CD4-positive, alpha-beta T cell treated with Interleukin-4 for 1 hour (primary cell): ENCODE measurements around the gene ADORA2A.
A peak's percentile ranks its signal among the peaks of the same experiment; 100 is the strongest.

ENCODE experiments used
- DNase-seq, 2 donors: peaks; one replicate each; pipeline ENCODE4 v3.0.0-alpha.2; 2020 to 2022

ADORA2A gene

DNA sequence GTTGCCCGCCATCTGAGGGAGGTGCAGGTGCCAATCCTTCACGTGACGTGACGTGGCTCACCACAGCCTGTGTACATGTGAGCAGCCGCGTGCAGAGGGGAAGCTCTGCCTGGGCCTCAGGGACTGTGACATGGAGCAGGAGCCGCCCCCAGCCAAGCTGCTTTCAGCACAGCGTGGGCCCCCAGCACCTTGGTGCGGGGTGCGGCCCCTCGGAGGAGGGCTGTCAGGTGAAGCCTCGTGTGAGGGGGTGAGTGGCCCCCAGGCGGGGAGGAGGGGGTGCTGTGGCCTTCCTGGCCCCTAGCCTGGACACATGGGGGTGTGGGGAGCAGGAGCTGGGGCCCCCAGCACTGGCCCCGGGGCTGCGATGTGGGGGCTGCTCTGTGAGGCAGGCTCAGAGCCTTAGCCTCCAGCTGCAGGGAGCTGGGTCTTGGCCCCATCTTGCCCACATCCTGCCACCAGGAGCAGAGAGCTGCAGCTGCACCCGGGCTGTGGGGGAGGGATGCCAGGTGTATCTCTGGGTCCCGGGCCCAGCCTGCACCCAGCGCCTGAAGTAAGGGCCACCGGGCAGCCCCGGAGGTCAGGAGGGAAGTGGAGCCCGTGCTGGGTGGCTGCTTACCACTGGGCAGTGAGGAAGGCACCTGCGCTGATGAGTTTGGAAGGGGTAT, at the start of gene ADORA2A:
Gene ADORA2A, plus strand, starts transcription at position 100 of the 665 bp plus-strand sequence. CDS start 5,806 bp downstream, outside the sequence.
- peak; percentile 85 to 89 for DNase-seq

DNA sequence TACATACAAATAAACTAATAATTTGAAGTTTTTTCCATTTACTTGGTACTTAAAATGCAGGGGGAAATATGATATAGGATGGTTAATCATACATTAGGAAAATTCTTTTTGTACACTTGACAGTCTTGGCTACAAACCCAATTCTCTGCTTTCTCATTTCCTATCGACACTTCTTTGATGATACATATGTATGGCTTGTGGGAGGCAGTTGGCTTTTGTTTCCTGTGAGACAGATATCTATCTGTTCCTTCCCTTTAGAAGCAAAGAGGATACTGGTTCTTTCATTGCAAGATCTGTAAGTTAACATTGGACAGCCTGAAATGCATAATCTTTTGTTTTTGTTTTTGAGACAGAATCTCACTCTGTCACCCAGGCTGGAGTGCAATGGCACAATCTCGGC, 47.9 kb upstream of the ADORA2A start:
- no peak for DNase-seq

DNA sequence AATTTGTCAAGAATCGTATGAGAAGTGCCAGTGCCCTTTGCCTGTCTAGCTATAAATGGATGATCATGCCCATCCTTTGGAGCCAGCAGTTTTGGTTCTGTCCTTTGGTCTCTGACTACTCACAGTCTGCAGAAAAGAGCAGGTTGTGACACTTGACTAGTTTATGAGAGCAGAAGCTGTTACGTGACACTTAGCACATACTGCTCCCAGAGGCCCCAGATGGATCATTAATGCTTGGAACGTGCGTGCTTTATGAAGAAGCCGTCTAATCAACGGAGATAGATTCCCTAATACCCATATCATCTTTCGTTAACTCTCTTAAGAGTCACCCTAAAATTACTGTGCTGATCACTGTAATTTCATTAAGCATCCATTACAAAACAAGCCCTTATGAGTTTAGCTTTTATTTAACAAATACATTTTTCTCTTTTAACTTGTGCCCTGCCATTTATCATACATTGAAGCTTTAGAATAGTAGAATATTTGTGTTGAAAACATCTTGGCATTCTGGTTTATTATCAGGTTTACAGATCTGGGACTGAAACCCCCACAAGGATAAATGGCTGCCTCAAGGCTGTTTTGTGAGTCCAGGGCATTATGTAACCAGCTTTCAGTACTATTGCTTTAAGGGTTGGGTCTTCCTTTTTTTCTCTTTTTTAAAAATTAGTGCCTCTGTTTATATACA, 47.0 kb upstream of the ADORA2A start:
- DNase-seq = no peak

DNA sequence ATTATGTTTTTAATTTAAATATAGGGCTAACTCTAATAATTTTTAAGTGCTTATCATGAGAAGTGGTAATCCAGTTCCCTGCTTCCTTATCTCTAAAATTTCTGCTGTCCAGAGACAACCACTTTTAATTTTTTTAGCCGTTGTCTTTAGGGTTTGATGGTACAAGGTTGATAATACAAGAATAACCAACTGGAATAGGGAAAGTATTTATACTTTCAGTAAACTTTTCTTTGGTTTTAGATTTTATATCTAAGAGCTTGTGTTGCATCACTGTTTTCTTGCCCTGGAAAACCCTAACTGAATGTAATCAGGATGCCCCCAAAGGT, 46.5 kb upstream of the ADORA2A start:
- DNase-seq = no peak

DNA sequence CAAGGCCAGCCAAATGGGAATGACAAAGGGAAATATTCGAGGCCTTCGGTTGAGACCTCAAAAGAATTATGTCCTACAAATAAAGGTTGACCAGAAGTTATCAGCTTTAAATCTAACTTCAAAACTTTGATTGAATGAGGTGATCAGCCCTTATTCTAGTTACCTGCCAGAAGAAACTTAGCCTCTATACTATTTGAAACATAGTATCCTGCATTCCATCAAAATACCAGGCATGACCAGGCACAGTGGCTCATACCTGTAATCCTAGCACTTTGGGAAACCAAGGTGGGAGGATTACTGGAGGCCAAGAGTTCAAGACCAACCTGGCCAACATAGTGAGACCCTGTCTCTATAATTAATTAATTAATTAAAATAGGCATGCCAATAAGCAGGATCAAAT, 44.3 kb upstream of the ADORA2A start:
- no peak for DNase-seq

DNA sequence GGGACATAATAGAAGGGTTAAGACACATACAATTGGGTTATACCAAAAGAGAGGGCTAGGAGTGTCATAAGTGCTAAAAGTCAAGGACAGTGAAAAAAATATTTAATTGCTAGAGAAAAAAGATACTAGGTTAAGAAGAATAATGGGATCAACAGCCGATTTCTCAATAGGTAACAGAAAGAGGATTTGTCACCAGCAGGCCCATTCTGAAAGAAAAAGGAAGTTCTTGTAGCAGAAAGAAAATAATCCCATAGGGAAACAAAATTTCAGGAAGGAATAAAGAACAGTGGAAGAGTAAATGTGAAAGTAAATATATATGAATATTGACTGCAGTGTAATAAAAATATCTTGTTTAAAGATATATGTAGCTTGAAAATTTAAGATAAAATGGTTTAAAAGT, 43.3 kb upstream of the ADORA2A start:
- no peak for DNase-seq

DNA sequence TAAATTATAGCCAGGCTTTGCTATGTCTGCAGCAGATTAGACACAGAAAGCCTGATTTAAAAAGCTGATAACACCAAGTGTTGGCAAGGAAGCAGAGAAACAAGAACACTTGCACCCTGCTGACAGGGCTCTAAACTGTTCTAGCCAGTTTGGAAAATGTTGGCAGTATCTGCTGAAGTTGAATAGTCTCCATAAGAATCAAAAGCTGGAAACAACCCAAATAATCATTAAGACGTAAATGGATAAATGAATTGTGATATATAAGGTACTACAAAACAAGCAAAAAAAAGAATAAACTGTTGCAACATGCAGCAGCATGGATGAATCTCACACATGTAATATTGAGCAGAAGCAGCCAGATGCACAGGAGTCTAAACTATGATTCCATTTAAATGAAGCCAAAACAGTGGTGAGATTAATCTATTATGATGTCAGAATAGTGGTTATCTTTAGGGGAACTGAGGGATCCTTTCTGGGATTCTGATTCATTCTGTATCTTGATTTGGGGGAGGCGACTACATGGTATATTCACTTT, 40.4 kb upstream of the ADORA2A start:
- no peak for DNase-seq

DNA sequence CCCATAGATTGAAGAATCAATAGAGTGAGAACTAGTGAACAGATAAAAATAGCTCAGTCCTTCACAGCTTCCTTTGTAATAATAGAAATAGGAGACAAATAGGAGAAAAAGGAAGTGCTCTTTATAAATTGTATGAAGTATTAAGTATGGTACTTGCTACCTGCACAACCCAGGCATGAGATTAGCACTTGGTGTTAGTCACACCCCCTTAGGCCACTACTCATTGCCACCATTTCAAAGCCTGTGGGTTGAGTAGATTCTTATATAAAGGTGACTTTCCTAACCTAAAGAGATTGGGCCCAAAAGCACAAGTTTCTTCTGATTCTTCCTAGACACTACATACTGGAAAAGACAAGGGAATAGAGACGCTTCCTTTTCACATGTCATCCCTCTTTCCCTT, 37.7 kb upstream of the ADORA2A start:
- DNase-seq = no peak

DNA sequence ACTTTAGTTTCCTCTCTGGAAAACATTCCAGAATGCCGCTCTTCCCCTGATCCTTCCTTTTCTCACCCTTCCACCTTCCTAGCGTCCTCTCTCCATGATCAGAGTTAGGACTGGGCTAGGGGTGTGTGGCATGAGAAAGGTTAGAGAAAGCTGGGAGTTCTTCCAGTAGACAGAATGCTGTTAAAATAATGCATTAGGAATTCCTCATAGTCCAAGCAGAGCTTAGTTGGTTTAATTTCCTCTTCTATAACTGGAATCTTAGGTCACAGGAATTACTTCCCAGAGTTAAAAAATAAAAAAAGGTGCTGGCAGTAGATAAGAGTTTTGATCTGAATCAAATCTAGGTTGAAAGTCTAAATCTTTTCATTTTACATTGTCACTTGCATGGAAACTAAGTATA, 37.2 kb upstream of the ADORA2A start:
- no peak for DNase-seq

DNA sequence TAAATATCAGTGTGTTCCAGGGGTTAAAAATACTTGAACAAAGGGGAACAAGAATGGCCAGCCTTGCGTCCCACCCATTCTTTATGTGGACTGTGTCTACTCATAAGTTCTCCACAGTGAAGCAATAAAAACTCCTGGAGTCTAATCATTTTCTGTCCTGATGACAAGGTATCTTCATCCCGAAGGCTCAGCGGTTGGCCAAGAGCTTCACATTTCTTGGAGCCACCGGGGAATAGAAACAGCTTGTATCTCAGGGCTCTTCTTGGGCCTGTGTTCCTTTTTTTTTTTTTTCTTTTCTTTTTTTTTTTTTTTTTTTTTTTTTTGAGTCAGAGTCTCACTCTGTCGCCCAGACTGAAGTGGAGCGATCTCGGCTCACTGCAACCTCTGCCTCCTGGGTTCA, 36.8 kb upstream of the ADORA2A start:
- DNase-seq = no peak

DNA sequence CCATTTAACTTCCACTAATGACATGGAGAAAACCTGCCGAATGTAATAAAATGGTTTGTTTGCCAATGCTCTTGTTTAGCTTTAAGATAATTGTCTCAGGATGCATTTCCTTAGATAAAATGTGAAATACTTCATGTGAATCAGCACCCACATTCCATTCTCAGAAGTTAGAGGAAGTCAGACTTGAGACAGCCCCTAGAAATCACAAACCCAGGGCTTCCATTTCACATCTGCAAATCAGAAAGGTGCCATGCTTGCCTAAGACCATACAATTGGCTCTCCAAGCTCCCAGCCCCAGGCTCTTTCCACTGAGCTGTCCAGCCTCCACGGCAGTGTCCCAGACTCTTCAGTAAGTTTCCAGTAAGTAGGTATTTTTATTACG, 35.6 kb upstream of the ADORA2A start:
- DNase-seq = no peak

DNA sequence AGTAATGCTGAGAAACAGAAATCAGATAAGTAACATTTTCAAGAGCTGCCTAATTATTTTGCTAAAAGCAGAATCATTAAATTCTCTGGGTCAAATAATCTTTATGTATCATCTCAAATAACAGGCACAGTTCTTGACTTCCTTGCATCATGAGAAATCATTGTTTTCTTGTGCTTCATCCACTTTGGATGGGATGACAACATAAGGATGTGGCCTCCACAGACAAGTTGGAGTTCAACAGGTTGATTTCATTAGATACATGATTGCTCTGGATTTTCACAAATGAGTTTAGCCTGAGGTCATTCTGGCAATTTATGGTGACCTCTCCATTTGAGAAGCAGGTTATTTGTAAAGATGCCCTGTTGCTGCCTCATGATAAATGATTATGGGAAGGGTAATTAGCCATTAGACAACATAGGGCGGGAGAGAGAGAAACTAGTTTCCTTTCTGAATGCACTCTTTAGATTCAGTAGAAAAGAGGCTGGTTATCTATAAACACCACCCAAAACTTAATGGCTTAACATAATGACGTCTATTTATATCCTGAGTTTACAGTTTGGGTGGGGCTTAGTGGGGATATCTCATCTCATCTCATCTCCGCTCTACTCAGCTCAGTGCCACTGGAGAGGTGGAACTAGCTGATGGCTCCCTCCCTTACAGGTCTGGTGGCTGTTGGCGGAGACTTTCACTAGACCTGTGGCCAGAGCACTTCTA, 35.0 kb upstream of the ADORA2A start:
- no peak for DNase-seq

DNA sequence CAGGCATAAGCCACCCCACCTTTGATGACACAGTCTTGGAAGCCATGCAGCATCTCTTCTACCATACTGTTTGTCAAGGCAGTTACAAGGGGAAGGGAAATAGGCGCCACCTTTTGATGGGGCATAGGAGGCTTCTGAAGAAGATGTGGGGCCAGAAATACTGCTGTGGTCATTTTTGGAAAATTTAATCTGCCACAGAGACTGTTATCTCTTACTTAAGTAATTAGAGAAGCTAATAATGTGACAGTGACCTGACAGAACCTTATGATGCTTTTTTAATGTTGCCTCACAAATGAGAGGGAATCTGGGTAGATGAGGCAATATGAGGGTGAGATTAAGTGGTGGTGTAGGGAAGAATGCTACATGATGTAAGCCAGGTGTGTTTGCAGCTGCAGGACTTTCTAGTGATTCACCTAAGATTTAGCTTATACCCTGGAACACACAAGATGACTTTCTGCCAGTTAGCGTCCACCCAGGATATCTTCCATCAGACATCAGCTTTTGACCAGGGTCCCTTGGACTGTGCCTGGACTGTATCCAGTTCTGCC, 34.3 kb upstream of the ADORA2A start:
- no peak for DNase-seq

DNA sequence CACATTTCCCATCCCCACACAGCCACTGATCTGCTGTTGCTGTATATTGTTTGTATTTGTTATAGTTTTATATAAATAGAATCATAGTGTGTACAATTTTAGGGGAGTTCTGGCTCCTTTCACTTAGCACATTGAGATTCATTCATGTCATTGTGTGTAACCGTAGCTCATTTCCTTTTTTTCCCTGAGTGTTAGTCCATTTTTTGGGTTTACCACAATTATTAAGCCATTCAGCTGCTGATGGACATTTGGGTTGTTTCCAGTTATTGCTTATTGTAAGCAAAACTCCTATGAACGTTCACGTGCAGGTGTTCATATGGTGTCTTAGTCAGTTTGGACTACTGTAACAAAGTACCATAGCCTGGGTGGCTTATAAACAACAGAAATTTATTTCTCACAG, 33.6 kb upstream of the ADORA2A start:
- no peak for DNase-seq

DNA sequence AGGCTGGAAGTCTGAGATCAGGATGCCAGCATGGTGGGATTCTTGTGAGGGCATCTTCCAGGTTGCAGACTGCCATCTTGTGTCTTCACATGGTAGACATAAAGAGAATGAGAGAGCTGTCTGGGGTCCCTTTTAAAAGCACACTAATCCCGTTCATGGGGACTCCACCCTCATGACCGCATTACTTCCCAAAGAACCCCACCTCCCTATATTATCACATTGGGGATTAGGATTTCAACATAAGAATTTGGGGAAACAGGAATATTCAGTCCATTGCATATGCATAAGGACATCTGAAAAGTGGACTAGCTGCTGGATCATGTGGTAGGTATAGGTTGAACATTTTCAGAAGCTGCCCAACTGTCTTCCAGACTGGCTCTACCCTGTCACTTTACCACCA, 33.1 kb upstream of the ADORA2A start:
- DNase-seq = no peak

DNA sequence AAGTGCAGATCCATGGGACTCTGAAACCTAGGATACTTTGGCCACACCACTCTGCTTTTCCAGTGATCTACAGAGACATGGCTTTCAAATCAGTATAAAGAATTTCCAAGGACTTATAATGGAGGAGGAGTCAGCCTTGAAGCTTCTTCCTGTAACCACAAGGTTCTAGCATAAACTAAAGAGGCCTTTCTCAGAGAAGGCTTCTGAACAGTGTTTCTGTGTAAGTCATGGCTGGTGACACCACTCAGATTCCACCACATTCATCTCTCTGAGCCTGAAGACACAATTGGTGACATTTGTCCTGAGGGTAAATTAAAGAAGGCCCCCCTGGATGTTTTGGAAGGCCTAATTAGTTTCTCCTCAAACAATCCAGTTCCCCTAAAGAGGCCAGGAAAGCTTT, 29.0 kb upstream of the ADORA2A start:
- DNase-seq = no peak

DNA sequence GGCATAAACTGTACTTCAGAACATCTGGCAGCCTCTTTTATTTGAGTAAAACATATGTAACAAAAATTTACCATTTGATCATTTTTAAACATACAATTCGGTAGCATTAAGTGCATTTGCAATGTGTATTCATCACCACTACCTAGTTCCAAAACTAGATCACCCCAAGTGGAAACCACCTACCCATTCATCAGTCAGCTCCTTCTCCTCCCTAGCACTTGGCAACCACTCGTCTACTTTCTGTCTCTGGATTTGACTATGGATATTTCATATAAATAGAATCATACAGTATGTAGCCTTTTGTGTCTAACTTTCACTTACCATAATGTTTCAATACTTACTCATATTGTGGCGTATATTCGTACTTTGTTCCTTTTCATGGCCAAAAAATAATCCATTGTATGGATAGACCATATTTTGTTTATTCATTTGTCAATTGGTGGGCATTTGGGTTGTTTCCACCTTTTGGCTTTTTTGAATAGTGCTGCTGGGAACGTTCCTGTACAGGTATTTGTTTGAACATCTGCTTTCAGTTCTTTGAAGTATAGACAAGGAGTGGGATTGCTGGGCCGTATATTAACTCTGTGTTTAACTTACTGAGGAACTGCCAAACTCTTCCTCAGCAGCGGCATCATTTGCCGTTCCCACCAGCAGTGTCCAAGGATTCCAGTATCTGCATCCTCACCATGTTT, 27.2 kb upstream of the ADORA2A start:
- DNase-seq = no peak

DNA sequence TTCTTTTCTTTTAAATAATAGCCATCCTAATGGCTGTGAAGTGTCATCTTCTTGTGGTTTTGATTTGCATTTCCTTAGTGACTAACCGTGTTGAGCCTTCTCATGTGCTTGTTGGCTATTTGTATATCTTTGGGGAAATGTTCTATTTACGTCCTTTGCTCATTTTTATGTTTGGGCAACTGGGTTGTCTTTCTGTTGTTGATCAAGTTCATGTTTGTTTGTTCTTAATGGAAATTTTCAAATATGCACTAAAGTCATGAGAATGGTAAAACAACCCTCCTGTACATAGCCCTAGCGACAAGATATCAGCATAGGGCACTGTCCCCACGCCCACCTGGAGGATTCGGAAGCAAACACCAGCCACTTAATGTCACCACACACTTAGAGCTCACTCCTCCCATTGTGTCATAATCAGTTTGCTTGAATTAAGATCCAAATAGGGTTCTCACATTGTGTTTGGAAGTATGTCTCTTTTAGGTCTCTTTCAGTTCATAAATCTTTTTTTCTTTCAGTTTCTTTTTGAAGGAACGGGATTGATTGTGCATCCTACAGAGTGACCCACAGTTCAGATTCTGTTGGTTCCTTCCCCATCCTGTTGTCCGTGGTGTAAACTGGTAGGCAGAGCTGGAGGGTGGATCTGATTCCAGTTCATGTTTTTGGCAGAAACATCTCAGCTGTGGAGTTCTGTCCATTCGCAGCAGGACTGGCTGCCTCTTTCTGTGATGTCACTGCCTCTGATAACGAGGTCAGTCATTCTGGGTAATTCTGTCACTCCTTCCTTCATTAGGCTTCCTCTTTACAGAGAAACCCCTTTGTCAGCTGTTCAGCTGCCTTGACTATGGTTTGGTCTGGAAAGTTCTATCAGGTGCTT, 26.4 kb upstream of the ADORA2A start:
- DNase-seq = peak; percentile 36 to 61

DNA sequence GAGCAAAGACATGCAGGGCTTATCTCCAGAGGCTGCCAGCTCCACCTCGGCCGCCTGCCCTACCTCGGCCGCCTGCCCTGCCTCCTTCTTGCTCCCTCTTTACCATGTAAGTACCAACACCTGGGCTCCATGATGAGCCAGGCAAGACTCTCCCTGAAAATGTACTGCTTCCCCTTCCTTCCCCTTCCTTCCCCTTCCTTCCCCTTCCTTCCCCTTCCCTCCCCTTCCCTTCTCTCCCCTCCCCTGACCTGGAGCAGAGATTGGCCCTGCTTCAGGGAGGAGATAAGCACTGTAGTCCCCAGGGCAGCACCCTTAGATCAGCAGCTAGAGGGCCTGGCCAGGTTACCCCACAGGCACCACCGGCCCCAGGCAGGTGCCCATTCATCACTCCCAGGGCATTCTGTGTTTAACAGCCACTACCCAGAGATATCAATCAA, 25.4 kb upstream of the ADORA2A start:
- no peak for DNase-seq

DNA sequence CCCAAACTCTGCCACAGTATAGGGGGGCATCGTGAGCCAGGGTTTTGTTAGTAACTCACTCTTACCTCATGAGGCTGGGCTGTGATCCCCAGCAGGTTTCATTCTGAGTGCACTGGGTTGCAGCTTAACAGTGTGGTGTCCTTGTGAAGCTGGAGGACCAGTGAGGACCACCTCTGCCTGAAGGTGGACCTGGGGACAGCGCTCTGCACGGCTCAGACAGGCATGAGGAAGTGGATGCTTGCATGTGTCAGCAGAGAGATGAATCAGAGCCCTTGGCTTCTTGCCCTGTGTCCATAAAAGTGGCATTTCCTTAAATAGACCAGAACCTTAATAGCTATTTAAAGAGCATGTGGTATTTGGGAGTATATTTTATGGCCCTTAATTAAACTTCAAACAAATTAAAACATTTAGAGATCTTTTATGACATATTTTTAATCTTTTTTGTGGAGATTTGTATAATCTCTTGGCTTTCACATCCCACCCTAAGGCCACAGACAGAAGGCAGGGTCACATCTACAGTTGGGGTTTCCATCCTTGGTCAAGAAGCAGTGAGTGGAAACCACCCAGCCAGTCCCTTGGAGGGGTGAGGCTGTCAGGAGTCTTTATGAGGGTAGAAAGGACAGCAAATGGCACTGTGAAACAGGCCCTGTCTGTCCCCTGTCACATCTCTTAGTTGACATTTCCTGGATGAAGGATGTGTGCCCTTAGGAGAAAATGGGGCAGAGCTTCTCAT, 24.8 kb upstream of the ADORA2A start:
- peak in 1 of 2 donors; percentile 68 for DNase-seq

DNA sequence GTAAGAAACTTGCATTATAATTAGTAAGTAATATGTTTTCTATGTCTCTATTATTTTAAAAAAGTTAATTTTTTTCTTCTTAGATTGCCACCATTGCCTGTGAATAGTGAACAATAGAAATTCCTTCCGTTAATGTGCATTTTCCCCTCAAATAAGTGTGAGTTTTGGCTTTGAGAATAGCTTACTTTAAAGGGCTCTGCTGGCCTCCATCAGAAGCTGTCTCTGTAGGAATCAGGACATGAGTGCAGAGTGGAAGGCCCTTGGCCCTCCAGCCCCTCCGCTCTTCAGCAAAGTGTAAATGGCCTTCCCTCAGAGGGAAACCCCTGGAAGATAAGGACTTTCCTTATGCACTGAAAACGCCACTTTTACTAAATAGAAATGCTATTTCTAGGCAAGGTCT, 24.1 kb upstream of the ADORA2A start:
- DNase-seq = no peak
